HUES48 (cell line): ENCODE data around the gene ZNF205.

Experiments used
- H3K27ac ChIP-seq: one replicate; pipeline ENCODE4 v1.7.0; 2013; ENCODE audit warnings: low read depth, low read length, inconsistent platforms
- H3K27me3 ChIP-seq: 2 replicates; pipeline ENCODE4 v1.6.1; 2013; ENCODE audit warnings: mild to moderate bottlenecking, low read length; ENCODE audit not compliant: control insufficient read depth, insufficient read depth
- H3K36me3 ChIP-seq: 2 replicates; pipeline ENCODE4 v1.6.1; 2013; ENCODE audit warnings: low read length; ENCODE audit not compliant: control insufficient read depth, insufficient read depth
- H3K4me1 ChIP-seq: 2 replicates; pipeline ENCODE4 v1.6.1; 2013; ENCODE audit warnings: mild to moderate bottlenecking, low read length; ENCODE audit not compliant: control insufficient read depth, insufficient read depth
- H3K4me3 ChIP-seq: 2 replicates; pipeline ENCODE4 v1.5.1; 2013; ENCODE audit warnings: mild to moderate bottlenecking, low read depth, low read length
- H3K9ac ChIP-seq: 2 replicates; pipeline ENCODE4 v1.6.1; 2013; ENCODE audit warnings: mild to moderate bottlenecking, low read depth, low read length, moderate library complexity
- H3K9me3 ChIP-seq: 2 replicates; pipeline ENCODE4 v1.6.1; 2013; ENCODE audit warnings: low read length; ENCODE audit not compliant: control insufficient read depth, insufficient read depth

Gene ZNF205

GRCh38 chr16:3152277-3152990 lies 40.0 kb downstream of the ZNF205 start:
- peak overlapping the region; percentile 38; the same call in 1 of the 2 replicates for H3K9ac ChIP-seq
- H3K27ac ChIP-seq, result peak overlapping the region; percentile 57
- 0 out of 2 replicates have a peak, but pooled peaks cover 2% of the 10 kb centered on the region for H3K4me1 ChIP-seq
- H3K36me3 ChIP-seq, result no peaks in the 10 kb centered on the region
- no peaks in the 10 kb centered on the region for H3K9me3 ChIP-seq
- H3K4me3 ChIP-seq, result peak overlapping the region; percentile 84
- H3K27me3 ChIP-seq, result peaks cover 14% of the 10 kb centered on the region

GRCh38 chr16:3152991-3153368 lies 40.6 kb downstream of the ZNF205 start:
- no peaks in the 10 kb centered on the region for H3K36me3 ChIP-seq
- peaks cover 19% of the 10 kb centered on the region for H3K27me3 ChIP-seq
- H3K4me3 ChIP-seq, result no peak overlapping the region
- 0 out of 2 replicates have a peak, but pooled peaks cover 2% of the 10 kb centered on the region for H3K4me1 ChIP-seq
- no peak overlapping the region for H3K9ac ChIP-seq
- no peaks in the 10 kb centered on the region for H3K9me3 ChIP-seq
- H3K27ac ChIP-seq, result no peak overlapping the region

- no peaks in the 10 kb centered on the region for H3K9me3 ChIP-seq
- H3K27me3 ChIP-seq, result peaks cover 10% of the 10 kb centered on the region
- no peak overlapping the region for H3K27ac ChIP-seq
- H3K4me3 ChIP-seq, result no peak overlapping the region
- no peak overlapping the region for H3K9ac ChIP-seq
- no peaks in the 10 kb centered on the region for H3K36me3 ChIP-seq
- no peaks in the 10 kb centered on the region for H3K4me1 ChIP-seq
Measured at GRCh38 chr16:3155181-3155580, 42.8 kb downstream of the ZNF205 start.

GRCh38 chr16:3155972-3156371 lies 43.6 kb downstream of the ZNF205 start:
- Histone ChIP-seq H3K4me1 (no peaks in the 10 kb centered on the region), H3K4me3 (no peak overlapping the region), H3K9ac (no peak overlapping the region), H3K9me3 (no peaks in the 10 kb centered on the region), H3K27me3 (peaks cover 10% of the 10 kb centered on the region), H3K36me3 (no peaks in the 10 kb centered on the region), H3K27ac (no peak overlapping the region)

- H3K9ac ChIP-seq, result no peak overlapping the region
- H3K4me1 ChIP-seq, result no peaks in the 10 kb centered on the region
- no peaks in the 10 kb centered on the region for H3K36me3 ChIP-seq
- H3K27ac ChIP-seq, result peak overlapping the region; percentile 42
- H3K27me3 ChIP-seq, result peaks cover 10% of the 10 kb centered on the region
- no peaks in the 10 kb centered on the region for H3K9me3 ChIP-seq
- peak overlapping the region; percentile 73 for H3K4me3 ChIP-seq
Measured at GRCh38 chr16:3157229-3158025, 45.0 kb downstream of the ZNF205 start.

- Histone ChIP-seq H3K27ac (no peak overlapping the region), H3K9ac (peak overlapping the region; percentile 27; the same call in 1 of the 2 replicates), H3K36me3 (no peaks in the 10 kb centered on the region)
Measured at GRCh38 chr16:3158026-3158509, 45.7 kb downstream of the ZNF205 start.

GRCh38 chr16:3158510-3159314 lies 46.3 kb downstream of the ZNF205 start:
- peaks cover 10% of the 10 kb centered on the region for H3K27me3 ChIP-seq
- peak overlapping the region; percentile 49 for H3K27ac ChIP-seq
- H3K4me3 ChIP-seq, result peak overlapping the region; percentile 73
- no peaks in the 10 kb centered on the region for H3K9me3 ChIP-seq
- no peaks in the 10 kb centered on the region for H3K36me3 ChIP-seq
- no peaks in the 10 kb centered on the region for H3K4me1 ChIP-seq
- peak overlapping the region; percentile 62; the same call in 1 of the 2 replicates for H3K9ac ChIP-seq

More at GRCh38 chr16:3158026-3158509, 45.7 kb downstream of the ZNF205 start:
- no peaks in the 10 kb centered on the region for H3K4me1 ChIP-seq
- peak overlapping the region; percentile 73 for H3K4me3 ChIP-seq
- no peaks in the 10 kb centered on the region for H3K9me3 ChIP-seq
- peaks cover 10% of the 10 kb centered on the region for H3K27me3 ChIP-seq

- no peaks in the 10 kb centered on the region for H3K36me3 ChIP-seq
- H3K27me3 ChIP-seq, result peaks cover 10% of the 10 kb centered on the region
- no peak overlapping the region for H3K4me3 ChIP-seq
- no peak overlapping the region for H3K27ac ChIP-seq
- H3K9me3 ChIP-seq, result no peaks in the 10 kb centered on the region
- H3K4me1 ChIP-seq, result no peaks in the 10 kb centered on the region
- no peak overlapping the region for H3K9ac ChIP-seq
Measured at GRCh38 chr16:3161235-3162018, 49.0 kb downstream of the ZNF205 start.

GRCh38 chr16:3164121-3164991 lies 52.0 kb downstream of the ZNF205 start:
- Histone ChIP-seq H3K27ac (no peak overlapping the region), H3K27me3 (peaks cover 8% of the 10 kb centered on the region), H3K4me3 (no peak overlapping the region), H3K9me3 (no peaks in the 10 kb centered on the region), H3K36me3 (no peaks in the 10 kb centered on the region), H3K9ac (no peak overlapping the region), H3K4me1 (no peaks in the 10 kb centered on the region)
